Measurements from ENCODE around the gene ESR2. TPM values are rescaled to one million over a fixed set of nuclear protein-coding genes. Genes with fewer than 3 reads are reported as not detected.

The ESR2 gene
- total RNA-seq, 1 donor from 2014 or later, result 0.17 TPM

DNA sequence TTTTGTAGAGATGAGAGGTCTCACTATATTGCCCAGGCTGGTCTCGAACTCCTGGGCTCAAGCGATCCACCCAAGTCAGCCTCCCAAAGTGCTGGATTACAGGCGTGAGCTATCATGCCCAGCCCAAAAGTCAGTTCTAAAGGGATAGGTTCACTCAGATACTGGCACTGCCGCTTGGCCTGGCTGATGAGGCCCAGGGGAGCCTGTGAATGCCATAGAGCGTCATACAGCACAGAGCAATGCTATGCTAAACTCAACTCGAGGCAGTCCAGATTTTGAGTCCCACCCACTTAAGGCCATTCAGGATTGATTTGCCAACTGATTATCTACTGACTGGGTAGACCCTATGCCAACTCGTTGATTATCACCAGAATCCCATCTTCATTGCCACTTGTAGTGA, 179.4 kb downstream of the ESR2 start:
- no peaks in the 10 kb centered on the region for H3K36me3 ChIP-seq (ENCODE audit: control insufficient read depth, insufficient read depth, low read length)
- H3K4me3 ChIP-seq (ENCODE audit: low read depth, low read length), result no peak overlapping the region
- no peak for DNase-seq (ENCODE audit: low read depth)
- TF ChIP-seq, protein P1, sequence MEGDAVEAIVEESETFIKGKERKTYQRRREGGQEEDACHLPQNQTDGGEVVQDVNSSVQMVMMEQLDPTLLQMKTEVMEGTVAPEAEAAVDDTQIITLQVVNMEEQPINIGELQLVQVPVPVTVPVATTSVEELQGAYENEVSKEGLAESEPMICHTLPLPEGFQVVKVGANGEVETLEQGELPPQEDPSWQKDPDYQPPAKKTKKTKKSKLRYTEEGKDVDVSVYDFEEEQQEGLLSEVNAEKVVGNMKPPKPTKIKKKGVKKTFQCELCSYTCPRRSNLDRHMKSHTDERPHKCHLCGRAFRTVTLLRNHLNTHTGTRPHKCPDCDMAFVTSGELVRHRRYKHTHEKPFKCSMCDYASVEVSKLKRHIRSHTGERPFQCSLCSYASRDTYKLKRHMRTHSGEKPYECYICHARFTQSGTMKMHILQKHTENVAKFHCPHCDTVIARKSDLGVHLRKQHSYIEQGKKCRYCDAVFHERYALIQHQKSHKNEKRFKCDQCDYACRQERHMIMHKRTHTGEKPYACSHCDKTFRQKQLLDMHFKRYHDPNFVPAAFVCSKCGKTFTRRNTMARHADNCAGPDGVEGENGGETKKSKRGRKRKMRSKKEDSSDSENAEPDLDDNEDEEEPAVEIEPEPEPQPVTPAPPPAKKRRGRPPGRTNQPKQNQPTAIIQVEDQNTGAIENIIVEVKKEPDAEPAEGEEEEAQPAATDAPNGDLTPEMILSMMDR (IDR thresholded peaks at IDR 0.05; ENCODE audit: insufficient read depth, low read length, poor library complexity, severe bottlenecking), result no peak
- no peaks in the 10 kb centered on the region for H3K27me3 ChIP-seq (ENCODE audit: control insufficient read depth, insufficient read depth, low read length)

DNA sequence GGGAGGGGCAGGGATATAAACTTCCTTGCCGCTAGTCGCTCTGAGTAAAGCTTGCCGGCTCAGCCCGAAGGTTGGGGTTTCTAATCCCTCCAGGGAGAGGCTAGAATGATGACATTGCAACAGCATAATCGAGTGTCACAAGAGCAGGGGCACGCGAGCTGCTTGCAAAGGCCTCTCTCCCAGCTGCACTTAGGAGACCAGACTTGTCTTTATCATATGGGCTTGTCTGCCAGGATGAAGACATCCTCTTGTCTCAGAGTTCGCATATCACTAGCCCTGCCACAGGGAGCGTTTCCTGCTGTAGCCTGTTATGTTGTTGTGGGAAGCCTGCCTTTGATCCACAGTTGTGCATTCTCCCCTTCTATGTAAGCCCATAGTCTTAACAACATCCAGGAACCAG, 180.0 kb downstream of the ESR2 start:
- TF ChIP-seq, protein P1 (IDR thresholded peaks at IDR 0.05; ENCODE audit: insufficient read depth, low read length, poor library complexity, severe bottlenecking), result no peak
- Histone ChIP-seq H3K27me3 (ENCODE audit: control insufficient read depth, insufficient read depth, low read length) (no peaks in the 10 kb centered on the region), H3K4me3 (ENCODE audit: low read depth, low read length) (no peak overlapping the region), H3K36me3 (ENCODE audit: control insufficient read depth, insufficient read depth, low read length) (no peaks in the 10 kb centered on the region)
- DNase-seq (ENCODE audit: low read depth), result no peak

DNA sequence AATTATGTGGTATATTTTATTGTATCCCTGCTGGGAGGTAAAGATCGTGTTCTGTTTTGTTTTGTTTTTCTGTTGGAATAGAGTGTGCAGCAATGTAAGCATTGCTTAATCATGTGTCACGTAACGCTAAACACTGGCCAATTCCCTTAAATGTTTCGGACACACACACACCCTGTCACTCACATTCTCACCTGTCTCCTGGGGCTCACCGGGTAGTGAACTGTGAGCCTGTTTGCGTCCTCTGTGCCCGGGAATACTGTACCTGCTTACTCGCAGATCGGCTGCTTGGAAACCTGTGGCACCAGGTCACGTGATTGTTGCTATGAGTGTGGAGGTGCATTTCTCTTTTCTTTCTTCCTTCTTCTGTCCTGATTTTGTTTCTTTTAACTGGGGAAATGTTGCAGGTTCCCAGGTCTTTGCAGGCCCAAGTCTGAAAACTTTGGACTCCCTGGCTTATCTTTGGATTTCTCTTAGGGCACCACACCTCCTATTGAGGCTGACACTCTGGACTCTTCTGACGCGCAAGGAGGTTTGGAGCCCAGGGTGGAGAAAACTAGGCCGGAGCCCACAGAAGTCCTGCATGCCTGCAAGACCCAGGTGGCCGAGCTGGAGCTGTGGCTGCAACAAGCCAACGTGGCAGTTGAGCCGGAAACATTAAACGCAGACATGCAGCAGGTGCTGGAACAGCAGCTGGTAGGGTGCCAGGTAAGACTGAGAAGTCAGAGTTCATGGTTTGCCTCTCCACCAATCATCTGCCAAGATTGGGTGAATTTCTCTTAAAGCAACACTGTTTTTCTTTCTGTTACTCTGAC, 181.1 kb downstream of the ESR2 start:
- TF ChIP-seq, protein P1 (IDR thresholded peaks at IDR 0.05; ENCODE audit: insufficient read depth, low read length, poor library complexity, severe bottlenecking), result no peak
- Histone ChIP-seq H3K27me3 (ENCODE audit: control insufficient read depth, insufficient read depth, low read length) (no peaks in the 10 kb centered on the region), H3K4me3 (ENCODE audit: low read depth, low read length) (no peak overlapping the region), H3K36me3 (ENCODE audit: control insufficient read depth, insufficient read depth, low read length) (no peaks in the 10 kb centered on the region)
- DNase-seq (ENCODE audit: low read depth), result no peak

DNA sequence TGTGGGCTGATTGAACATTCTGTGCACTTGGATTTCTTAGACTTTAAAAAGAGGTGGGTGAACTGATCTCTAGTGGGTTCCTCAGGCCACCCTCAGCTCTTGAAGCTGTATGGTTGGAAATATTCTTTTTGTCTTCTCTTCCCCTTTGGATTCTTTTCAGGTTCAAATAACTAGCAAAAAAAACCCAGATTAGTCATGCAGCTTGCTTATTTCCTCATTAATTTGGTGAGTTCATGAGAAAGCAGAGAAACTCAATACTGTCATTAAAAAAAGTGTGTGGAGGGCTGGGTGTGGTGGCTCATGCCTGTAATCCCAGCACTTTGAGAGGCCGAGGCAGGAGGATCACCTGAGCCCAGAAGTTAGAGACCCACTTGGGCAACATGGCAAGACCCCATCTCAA, 183.4 kb downstream of the ESR2 start:
- no peak for DNase-seq (ENCODE audit: low read depth)
- H3K36me3 ChIP-seq (ENCODE audit: control insufficient read depth, insufficient read depth, low read length), result no peaks in the 10 kb centered on the region
- TF ChIP-seq, protein P1 (IDR thresholded peaks at IDR 0.05; ENCODE audit: insufficient read depth, low read length, poor library complexity, severe bottlenecking), result no peak
- no peak overlapping the region for H3K4me3 ChIP-seq (ENCODE audit: low read depth, low read length)
- H3K27me3 ChIP-seq (ENCODE audit: control insufficient read depth, insufficient read depth, low read length), result no peaks in the 10 kb centered on the region

DNA sequence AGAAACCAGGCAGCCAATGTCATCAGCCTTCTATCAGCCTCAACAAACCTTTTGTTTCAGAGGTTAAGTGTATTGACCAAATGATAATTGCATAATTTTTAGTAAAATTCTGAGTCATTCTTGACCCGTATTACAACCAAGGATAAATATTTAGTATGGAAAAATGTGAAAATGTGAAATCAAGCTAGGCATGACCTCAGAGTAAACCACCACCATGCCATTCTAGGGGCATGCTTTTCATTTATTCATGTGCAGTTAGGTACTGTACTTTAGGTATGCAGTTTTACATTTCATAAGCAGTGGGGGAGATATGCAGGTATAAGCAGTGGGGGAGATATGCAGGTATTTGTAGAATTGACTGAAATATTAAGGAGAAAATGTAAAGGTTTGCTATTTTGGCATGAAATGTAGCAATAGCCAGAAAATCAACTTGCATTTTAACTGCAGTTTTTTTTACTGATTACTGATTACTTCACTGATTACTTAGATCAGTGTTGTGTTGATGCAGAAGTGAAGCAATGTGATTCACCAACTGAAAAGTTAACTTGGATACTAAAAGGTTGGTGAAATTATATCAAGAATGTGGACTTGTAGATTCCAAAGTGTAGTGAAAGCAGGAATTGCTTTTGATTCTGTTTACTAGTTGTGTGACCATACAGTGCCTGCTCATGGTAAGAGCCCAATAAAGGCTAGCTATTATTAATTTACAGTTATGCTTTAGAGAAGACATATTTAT, 184.2 kb downstream of the ESR2 start:
- H3K27me3 ChIP-seq (ENCODE audit: control insufficient read depth, insufficient read depth, low read length), result no peaks in the 10 kb centered on the region
- no peaks in the 10 kb centered on the region for H3K36me3 ChIP-seq (ENCODE audit: control insufficient read depth, insufficient read depth, low read length)
- DNase-seq (ENCODE audit: low read depth), result no peak
- no peak overlapping the region for H3K4me3 ChIP-seq (ENCODE audit: low read depth, low read length)
- TF ChIP-seq, protein P1 (IDR thresholded peaks at IDR 0.05; ENCODE audit: insufficient read depth, low read length, poor library complexity, severe bottlenecking), result no peak

Measured in kidney epithelial cell (primary cell).